ENCODE data around the gene S100A16.

S100A16 gene

GRCh38 chr1:153616917-153617311 lies 4.0 kb upstream of the S100A16 start:
- in situ Hi-C loops (cut with MboI; ENCODE audit: low sequenced_read_pairs): loop anchor here (5.0 kb wide), 1 partner anchor 45 kb away; no protein-coding TSS in a partner anchor

- in situ Hi-C loops (cut with MboI; ENCODE audit: low sequenced_read_pairs): loop anchor here (5.0 kb wide), 1 partner anchor 44 kb away; no protein-coding TSS in a partner anchor
Observed at GRCh38 chr1:153616144-153616916, 3.4 kb upstream of the S100A16 start, which contains the start of gene S100A14. TSS of gene S100A14 (minus strand) at chr1:153616325. CDS start at chr1:153615858, 467 bp downstream.

- in situ Hi-C loops (cut with MboI; ENCODE audit: low sequenced_read_pairs): loop anchor here (5.0 kb wide), 1 partner anchor 43 kb away; no protein-coding TSS in a partner anchor
Observed at GRCh38 chr1:153615406-153615805, 2.5 kb upstream of the S100A16 start.

GRCh38 chr1:153614906-153615305 lies 2.0 kb upstream of the S100A16 start:
- in situ Hi-C loops (cut with MboI; ENCODE audit: low sequenced_read_pairs): loop anchor here (5.0 kb wide), 1 partner anchor 43 kb away; no protein-coding TSS in a partner anchor

- in situ Hi-C loops (cut with MboI; ENCODE audit: low sequenced_read_pairs): no loop called here
Observed at GRCh38 chr1:153614189-153614900, 1.4 kb upstream of the S100A16 start.

GRCh38 chr1:153613406-153613805 lies 469 bp upstream of the S100A16 start:
- in situ Hi-C loops (cut with MboI; ENCODE audit: low sequenced_read_pairs): no loop called here

GRCh38 chr1:153612111-153612754 lies 704 bp downstream of the S100A16 start:
- in situ Hi-C loops (cut with MboI; ENCODE audit: low sequenced_read_pairs): no loop called here

- in situ Hi-C loops (cut with MboI; ENCODE audit: low sequenced_read_pairs): no loop called here
Observed at GRCh38 chr1:153611356-153611755, 1.6 kb downstream of the S100A16 start.

GRCh38 chr1:153610811-153611301 lies 2.1 kb downstream of the S100A16 start:
- in situ Hi-C loops (cut with MboI; ENCODE audit: low sequenced_read_pairs): no loop called here

GRCh38 chr1:153610334-153610733 lies 2.6 kb downstream of the S100A16 start:
- in situ Hi-C loops (cut with MboI; ENCODE audit: low sequenced_read_pairs): no loop called here

- in situ Hi-C loops (cut with MboI; ENCODE audit: low sequenced_read_pairs): no loop called here
Observed at GRCh38 chr1:153609585-153609907, 3.4 kb downstream of the S100A16 start.

GRCh38 chr1:153608742-153609584 lies 4.0 kb downstream of the S100A16 start:
- in situ Hi-C loops (cut with MboI; ENCODE audit: low sequenced_read_pairs): no loop called here

GRCh38 chr1:153608089-153608682 lies 4.8 kb downstream of the S100A16 start:
- in situ Hi-C loops (cut with MboI; ENCODE audit: low sequenced_read_pairs): no loop called here

- in situ Hi-C loops (cut with MboI; ENCODE audit: low sequenced_read_pairs): no loop called here
Observed at GRCh38 chr1:153607381-153607780, 5.6 kb downstream of the S100A16 start.

GRCh38 chr1:153606194-153606593 lies 6.7 kb downstream of the S100A16 start:
- in situ Hi-C loops (cut with MboI; ENCODE audit: low sequenced_read_pairs): no loop called here

GRCh38 chr1:153602749-153603148 lies 10.2 kb downstream of the S100A16 start:
- in situ Hi-C loops (cut with MboI; ENCODE audit: low sequenced_read_pairs): no loop called here

- in situ Hi-C loops (cut with MboI; ENCODE audit: low sequenced_read_pairs): no loop called here
Observed at GRCh38 chr1:153599847-153600246, 13.1 kb downstream of the S100A16 start.

- in situ Hi-C loops (cut with MboI; ENCODE audit: low sequenced_read_pairs): no loop called here
Observed at GRCh38 chr1:153598309-153599172, 14.4 kb downstream of the S100A16 start.

- in situ Hi-C loops (cut with MboI; ENCODE audit: low sequenced_read_pairs): no loop called here
Observed at GRCh38 chr1:153597206-153597605, 15.7 kb downstream of the S100A16 start.
